Activated naive CD8-positive, alpha-beta T cell treated with anti-CD3 and anti-CD28 coated beads, Interleukin-2, amount 10 ng/mL, durations not matched to agents 7 days and 5 days (primary cell): ENCODE measurements around the gene SULT2B1. TPM values are rescaled to one million over a fixed set of nuclear protein-coding genes. Genes with fewer than 3 reads are reported as not detected.
"Not testable (repeated sequence)": the region's sequence is repeated elsewhere in the genome, so short reads cannot be mapped to it uniquely, and the experiment has no call there.

Source experiments
- ATAC-seq: fragments of 150-1000 bp; cut with Tn5 transposase; one replicate; pipeline ENCODE4 v1.10.0; 2021; ENCODE audit warnings: low read depth, moderate library complexity
- POLR2A ChIA-PET: fragments of 350-600 bp; sonication (Branson Sonifier 250); formaldehyde crosslinking; loops from one replicate; lab custom pipeline; 2021; ENCODE audit warnings: antibody characterized with exemption; lab: Charles Lee
- DNase-seq: peaks from one replicate; pipeline ENCODE4 v3.0.0; 2021
- H3K27ac Mint-ChIP-seq: one replicate; pipeline ENCODE4 v1.8.0; 2022; ENCODE audit warnings: mild to moderate bottlenecking, mixed read lengths
- H3K27me3 Mint-ChIP-seq: one replicate; pipeline ENCODE4 v1.8.0; 2022; ENCODE audit warnings: mild to moderate bottlenecking, moderate library complexity, mixed read lengths
- H3K36me3 Mint-ChIP-seq: one replicate; pipeline ENCODE4 v1.8.0; 2021; ENCODE audit warnings: mild to moderate bottlenecking, mixed read lengths
- H3K4me1 Mint-ChIP-seq: one replicate; pipeline ENCODE4 v1.8.0; 2021; ENCODE audit warnings: mixed read lengths
- H3K4me3 Mint-ChIP-seq: one replicate; pipeline ENCODE4 v1.8.0; 2022; ENCODE audit warnings: mild to moderate bottlenecking, moderate library complexity, mixed read lengths
- H3K9me3 Mint-ChIP-seq: one replicate; pipeline ENCODE4 v1.8.0; 2021; ENCODE audit warnings: mixed read lengths
- total RNA-seq, 2 experiments: library from RNA; stranded (reverse); gene quantifications; one replicate each; pipeline ENCODE4 v1.2.3, GENCODE V29; 2021

Gene SULT2B1
- total RNA-seq, 2 experiments from 2014 or later, result not detected

DNA sequence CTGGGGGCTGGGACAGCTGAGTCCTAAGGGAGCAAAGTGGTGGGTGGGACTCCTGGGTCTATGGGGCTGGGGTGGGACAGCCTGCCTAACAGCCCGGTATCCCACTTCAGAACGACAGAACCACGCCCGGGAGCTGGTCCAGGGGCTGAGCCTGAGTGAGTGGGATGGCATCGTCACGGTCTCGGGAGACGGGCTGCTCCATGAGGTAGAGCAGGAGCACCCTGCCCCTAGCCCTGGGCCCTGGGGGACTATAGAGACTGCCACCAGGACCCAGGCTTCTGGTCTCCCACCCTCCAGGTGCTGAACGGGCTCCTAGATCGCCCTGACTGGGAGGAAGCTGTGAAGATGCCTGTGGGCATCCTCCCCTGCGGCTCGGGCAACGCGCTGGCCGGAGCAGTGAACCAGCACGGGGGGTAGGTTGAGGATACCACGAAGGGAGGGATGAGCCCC lies 75.9 kb downstream of the SULT2B1 start:
- DNase-seq, result no peak
- ATAC-seq, result no peak
- no peaks in the 10 kb centered on the region for H3K9me3 Mint-ChIP-seq
- no peak overlapping the region for H3K4me3 Mint-ChIP-seq
- POLR2A ChIA-PET, result interaction anchor here (1.0 to 1.7 kb wide), 3 partner anchors 9 to 11 kb away, joined by 3 to 9 read pairs (median 4); partner anchors contain the start of genes RPL18 and SPHK2
- H3K27ac Mint-ChIP-seq, result no peak overlapping the region
- peaks cover 8% of the 10 kb centered on the region for H3K36me3 Mint-ChIP-seq
- no peaks in the 10 kb centered on the region for H3K27me3 Mint-ChIP-seq
- peaks cover 31% of the 10 kb centered on the region for H3K4me1 Mint-ChIP-seq

DNA sequence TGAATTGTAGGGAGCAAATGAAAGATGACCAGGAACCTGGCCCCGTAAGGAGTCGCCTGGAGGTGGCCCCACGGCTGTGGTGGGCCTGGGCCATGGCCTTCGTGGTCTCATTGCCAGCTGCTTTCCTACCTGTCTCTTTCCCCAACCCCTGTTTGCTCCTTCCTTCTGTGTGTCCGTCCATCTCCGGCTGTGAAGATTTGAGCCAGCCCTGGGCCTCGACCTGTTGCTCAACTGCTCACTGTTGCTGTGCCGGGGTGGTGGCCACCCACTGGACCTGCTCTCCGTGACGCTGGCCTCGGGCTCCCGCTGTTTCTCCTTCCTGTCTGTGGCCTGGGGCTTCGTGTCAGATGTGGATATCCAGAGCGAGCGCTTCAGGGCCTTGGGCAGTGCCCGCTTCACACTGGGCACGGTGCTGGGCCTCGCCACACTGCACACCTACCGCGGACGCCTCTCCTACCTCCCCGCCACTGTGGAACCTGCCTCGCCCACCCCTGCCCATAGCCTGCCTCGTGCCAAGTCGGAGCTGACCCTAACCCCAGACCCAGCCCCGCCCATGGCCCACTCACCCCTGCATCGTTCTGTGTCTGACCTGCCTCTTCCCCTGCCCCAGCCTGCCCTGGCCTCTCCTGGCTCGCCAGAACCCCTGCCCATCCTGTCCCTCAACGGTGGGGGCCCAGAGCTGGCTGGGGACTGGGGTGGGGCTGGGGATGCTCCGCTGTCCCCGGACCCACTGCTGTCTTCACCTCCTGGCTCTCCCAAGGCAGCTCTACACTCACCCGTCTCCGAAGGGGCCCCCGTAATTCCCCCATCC lies 76.7 kb downstream of the SULT2B1 start:
- POLR2A ChIA-PET, result interaction anchor here (1.0 to 1.7 kb wide), 3 partner anchors 10 to 13 kb away, joined by 3 to 9 read pairs (median 3); partner anchors contain the start of genes RPL18 and SPHK2
- no peak overlapping the region for H3K4me3 Mint-ChIP-seq
- DNase-seq (no peak), ATAC-seq (no peak)
- H3K27me3 Mint-ChIP-seq, result no peaks in the 10 kb centered on the region
- H3K4me1 Mint-ChIP-seq, result peaks cover 26% of the 10 kb centered on the region
- peak overlapping the region; percentile 73 for H3K27ac Mint-ChIP-seq
- no peaks in the 10 kb centered on the region for H3K9me3 Mint-ChIP-seq
- H3K36me3 Mint-ChIP-seq, result peaks cover 4% of the 10 kb centered on the region

DNA sequence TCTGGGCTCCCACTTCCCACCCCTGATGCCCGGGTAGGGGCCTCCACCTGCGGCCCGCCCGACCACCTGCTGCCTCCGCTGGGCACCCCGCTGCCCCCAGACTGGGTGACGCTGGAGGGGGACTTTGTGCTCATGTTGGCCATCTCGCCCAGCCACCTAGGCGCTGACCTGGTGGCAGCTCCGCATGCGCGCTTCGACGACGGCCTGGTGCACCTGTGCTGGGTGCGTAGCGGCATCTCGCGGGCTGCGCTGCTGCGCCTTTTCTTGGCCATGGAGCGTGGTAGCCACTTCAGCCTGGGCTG lies 77.3 kb downstream of the SULT2B1 start:
- Mint-ChIP-seq H3K9me3 (no peaks in the 10 kb centered on the region), H3K36me3 (peaks cover 2% of the 10 kb centered on the region), H3K4me3 (no peak overlapping the region), H3K4me1 (peaks cover 26% of the 10 kb centered on the region), H3K27ac (no peak overlapping the region), H3K27me3 (no peaks in the 10 kb centered on the region)
- no peak for ATAC-seq
- POLR2A ChIA-PET, result interaction anchor here (0.9 to 1.0 kb wide), 2 partner anchors 10 to 12 kb away, joined by 3 to 4 read pairs; partner anchors contain the start of genes RPL18 and SPHK2
- no peak for DNase-seq

DNA sequence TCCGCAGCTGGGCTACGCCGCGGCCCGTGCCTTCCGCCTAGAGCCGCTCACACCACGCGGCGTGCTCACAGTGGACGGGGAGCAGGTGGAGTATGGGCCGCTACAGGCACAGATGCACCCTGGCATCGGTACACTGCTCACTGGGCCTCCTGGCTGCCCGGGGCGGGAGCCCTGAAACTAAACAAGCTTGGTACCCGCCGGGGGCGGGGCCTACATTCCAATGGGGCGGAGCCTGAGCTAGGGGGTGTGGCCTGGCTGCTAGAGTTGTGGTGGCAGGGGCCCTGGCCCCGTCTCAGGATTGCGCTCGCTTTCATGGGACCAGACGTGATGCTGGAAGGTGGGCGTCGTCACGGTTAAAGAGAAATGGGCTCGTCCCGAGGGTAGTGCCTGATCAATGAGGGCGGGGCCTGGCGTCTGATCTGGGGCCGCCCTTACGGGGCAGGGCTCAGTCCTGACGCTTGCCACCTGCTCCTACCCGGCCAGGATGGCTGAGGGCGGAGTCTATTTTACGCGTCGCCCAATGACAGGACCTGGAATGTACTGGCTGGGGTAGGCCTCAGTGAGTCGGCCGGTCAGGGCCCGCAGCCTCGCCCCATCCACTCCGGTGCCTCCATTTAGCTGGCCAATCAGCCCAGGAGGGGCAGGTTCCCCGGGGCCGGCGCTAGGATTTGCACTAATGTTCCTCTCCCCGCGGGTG lies 77.8 kb downstream of the SULT2B1 start:
- Mint-ChIP-seq H3K27ac (no peak overlapping the region), H3K4me1 (peaks cover 25% of the 10 kb centered on the region), H3K36me3 (peaks cover 2% of the 10 kb centered on the region), H3K27me3 (no peaks in the 10 kb centered on the region), H3K4me3 (no peak overlapping the region), H3K9me3 (no peaks in the 10 kb centered on the region)
- ATAC-seq, result no peak
- POLR2A ChIA-PET, result interaction anchor here (0.9 kb wide), 1 partner anchor 11 kb away, joined by 4 read pairs; the partner anchor contains the start of genes RPL18 and SPHK2
- no peak for DNase-seq

DNA sequence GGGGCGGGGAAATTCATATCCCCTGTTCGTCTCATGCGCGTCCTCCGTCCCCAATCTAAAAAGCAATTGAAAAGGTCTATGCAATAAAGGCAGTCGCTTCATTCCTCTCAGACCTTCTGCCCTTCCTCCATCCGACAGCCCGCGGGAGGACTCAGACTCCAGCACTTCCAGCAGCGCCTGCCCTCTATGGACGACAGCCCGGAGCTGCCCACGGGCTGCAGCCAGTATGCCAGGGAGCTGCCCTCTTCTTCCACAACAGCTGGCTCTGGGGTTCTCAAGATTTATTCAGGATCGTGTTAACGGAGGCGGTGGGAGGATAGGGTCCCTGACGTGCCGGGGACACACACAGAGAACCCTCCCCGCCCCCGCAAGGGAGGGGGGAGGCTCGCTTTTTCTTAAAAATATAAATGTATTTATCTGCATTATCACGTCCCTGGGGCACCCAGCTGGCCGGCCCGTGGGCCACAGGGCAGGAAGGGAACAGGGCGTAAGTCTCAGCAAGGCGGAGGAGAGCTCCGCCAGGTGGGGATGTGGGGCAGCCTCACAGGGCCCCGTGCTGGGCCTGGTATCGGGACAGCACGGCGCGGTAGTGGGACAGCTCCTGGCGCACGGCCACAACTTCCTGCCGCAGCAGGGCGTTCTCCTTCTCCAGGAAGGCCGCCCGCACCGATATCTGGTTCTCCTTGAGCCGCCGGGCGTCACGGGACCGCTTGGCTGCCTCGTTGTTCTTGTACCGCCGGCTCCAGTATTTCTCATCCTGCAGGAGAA lies 78.5 kb downstream of the SULT2B1 start:
- peaks cover 2% of the 10 kb centered on the region for H3K36me3 Mint-ChIP-seq
- H3K27me3 Mint-ChIP-seq, result no peaks in the 10 kb centered on the region
- peaks cover 26% of the 10 kb centered on the region for H3K4me1 Mint-ChIP-seq
- H3K4me3 Mint-ChIP-seq, result no peak overlapping the region
- H3K27ac Mint-ChIP-seq, result no peak overlapping the region
- DNase-seq (no peak), ATAC-seq (no peak)
- no peaks in the 10 kb centered on the region for H3K9me3 Mint-ChIP-seq
- POLR2A ChIA-PET, result interaction anchor here (0.6 to 0.7 kb wide), 2 partner anchors 11 to 15 kb away, joined by 3 read pairs; partner anchors contain the start of genes CA11, RPL18 and SPHK2

DNA sequence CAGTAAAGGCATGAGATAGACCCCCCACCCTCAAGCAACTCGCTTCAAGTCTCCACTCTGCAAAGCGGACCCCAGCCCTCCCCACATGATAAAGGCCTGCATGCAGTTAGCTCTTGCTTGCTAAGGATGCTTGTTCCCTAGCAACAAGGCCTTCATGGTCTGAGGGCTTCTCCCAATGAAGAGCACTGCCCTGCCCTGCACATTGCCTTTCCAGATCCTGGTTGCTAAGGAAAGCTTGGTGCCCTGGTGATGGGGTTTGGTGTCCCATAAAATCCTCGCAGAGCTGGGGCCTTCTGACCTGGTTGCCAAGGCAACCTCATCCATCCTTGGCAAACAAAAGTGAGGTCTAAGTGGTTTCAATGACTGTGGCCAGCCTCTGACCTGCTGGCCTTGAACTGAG lies 79.3 kb downstream of the SULT2B1 start:
- Mint-ChIP-seq H3K4me1 (peaks cover 25% of the 10 kb centered on the region), H3K9me3 (no peaks in the 10 kb centered on the region), H3K27ac (no peak overlapping the region), H3K27me3 (no peaks in the 10 kb centered on the region), H3K4me3 (no peak overlapping the region), H3K36me3 (peaks cover 4% of the 10 kb centered on the region)
- no peak for DNase-seq
- POLR2A ChIA-PET, result interaction anchor here (0.7 to 0.9 kb wide), 2 partner anchors 10 to 12 kb away, joined by 3 read pairs; partner anchors contain the start of genes RPL18 and SPHK2
- ATAC-seq, result no peak

DNA sequence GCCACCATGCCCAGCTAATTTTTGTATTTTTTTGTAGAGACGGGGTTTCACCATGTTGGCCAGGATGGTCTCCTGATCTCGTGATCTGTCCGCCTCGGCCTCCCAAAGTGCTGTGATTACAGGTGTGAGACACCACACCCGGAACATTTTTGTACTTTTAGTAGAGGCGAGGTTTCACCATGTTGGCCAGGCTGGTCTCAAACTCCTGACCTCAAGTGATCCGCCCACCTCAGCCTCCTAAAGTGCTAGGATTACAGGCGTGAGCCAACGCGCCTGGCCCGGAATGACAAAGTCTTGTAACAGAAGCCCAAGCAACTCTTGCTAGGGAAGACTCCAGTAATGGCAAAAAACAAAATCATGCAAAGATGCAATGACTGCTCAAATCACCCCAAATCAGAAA lies 80.3 kb downstream of the SULT2B1 start:
- not testable (repeated sequence) for H3K36me3 Mint-ChIP-seq, ATAC-seq, H3K4me3 Mint-ChIP-seq, H3K9me3 Mint-ChIP-seq, DNase-seq, H3K27me3 Mint-ChIP-seq
- Mint-ChIP-seq H3K4me1 (peaks cover 21% of the 10 kb centered on the region), H3K27ac (peak overlapping the region; percentile 34)
- POLR2A ChIA-PET, result interaction anchor here (2.7 to 3.3 kb wide), 2 partner anchors 9 to 12 kb away, joined by 23 to 37 read pairs; partner anchors contain the start of genes RPL18 and SPHK2

DNA sequence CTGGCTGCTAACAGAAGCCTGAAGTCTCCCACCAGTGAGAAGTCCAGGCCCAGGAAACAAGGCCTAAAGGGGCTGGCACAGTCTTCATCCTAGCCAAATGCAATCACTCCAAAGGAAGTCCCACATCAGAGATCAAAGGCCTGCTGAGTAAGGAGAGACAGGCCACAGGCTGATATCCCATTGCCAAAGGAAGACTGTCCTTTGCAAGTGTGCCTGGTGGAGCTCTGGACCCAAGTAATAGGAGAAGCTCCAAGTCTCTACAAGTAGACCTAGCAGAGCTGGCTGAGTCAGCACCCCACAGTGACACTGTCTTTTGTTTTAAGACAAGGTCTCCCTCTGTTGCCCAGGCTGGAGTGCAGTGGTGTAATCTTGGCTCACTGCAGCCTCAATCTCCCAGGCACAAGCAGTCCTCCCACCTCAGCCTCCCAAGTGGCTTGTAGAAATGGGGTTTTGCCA lies 80.7 kb downstream of the SULT2B1 start:
- no peak for ATAC-seq

DNA sequence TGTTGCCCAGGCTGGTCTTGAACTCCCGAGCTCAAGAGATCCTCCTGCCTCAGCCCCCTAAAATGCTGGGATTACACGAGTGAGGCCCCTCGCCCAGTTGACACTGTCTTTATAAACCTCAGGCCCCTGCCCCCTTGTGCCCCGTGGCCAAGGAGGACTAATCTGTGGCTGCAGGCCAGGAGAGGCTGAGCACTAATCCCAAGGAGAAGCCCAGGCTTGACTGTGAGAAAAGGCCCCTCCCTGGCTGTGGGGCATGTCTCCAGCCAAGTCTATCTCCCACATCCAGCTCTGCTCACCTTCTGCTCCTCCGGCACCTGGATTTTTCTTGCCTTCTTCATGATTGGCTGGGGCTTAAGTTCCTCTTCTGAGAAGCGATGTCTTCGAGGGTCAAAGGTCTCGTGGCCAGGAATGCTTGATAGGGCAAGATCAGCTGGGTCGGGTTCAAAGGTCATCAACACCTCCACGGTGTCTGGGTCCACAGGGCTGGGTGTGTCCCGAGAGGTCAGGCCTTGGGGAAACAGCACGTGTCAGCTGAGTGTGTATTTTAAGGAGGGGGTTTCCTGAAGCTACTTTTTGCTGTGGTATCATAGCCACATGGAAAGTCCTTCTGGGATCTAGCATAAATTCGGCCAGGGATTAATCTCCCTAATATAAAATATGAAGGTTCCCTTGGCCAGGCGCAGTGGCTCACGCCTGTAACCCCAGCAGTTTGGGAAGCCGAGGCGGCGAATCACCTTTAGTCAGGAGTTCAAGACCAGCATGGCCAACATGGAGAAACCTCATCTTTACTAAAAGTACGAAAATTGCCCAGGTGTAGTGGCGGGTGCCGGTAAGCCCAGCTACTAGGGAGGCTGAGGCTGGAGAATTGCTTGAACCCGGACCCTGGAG lies 81.4 kb downstream of the SULT2B1 start:
- peaks cover 5% of the 10 kb centered on the region for H3K36me3 Mint-ChIP-seq
- H3K27ac Mint-ChIP-seq, result peak overlapping the region; percentile 34
- no peak for DNase-seq
- peak overlapping the region; percentile 83 for H3K4me3 Mint-ChIP-seq
- POLR2A ChIA-PET, result interaction anchor here (1.5 to 3.3 kb wide), 5 partner anchors 10 to 80 kb away, joined by 3 to 37 read pairs (median 10); partner anchors contain the start of genes CA11, RPL18 and SPHK2
- H3K4me1 Mint-ChIP-seq, result peaks cover 26% of the 10 kb centered on the region
- ATAC-seq, result no peak
- no peaks in the 10 kb centered on the region for H3K27me3 Mint-ChIP-seq
- peaks cover 1% of the 10 kb centered on the region for H3K9me3 Mint-ChIP-seq

More for the DNA sequence above, 80.7 kb downstream of the SULT2B1 start:
- no peaks in the 10 kb centered on the region for H3K27me3 Mint-ChIP-seq
- peak overlapping the region; percentile 34 for H3K27ac Mint-ChIP-seq
- H3K4me3 Mint-ChIP-seq, result no peak overlapping the region
- no peaks in the 10 kb centered on the region for H3K9me3 Mint-ChIP-seq
- H3K36me3 Mint-ChIP-seq, result peaks cover 4% of the 10 kb centered on the region
- H3K4me1 Mint-ChIP-seq, result peaks cover 21% of the 10 kb centered on the region
- POLR2A ChIA-PET, result interaction anchor here (2.7 to 3.3 kb wide), 2 partner anchors 10 to 13 kb away, joined by 23 to 37 read pairs; partner anchors contain the start of genes RPL18 and SPHK2
- no peak for DNase-seq

DNA sequence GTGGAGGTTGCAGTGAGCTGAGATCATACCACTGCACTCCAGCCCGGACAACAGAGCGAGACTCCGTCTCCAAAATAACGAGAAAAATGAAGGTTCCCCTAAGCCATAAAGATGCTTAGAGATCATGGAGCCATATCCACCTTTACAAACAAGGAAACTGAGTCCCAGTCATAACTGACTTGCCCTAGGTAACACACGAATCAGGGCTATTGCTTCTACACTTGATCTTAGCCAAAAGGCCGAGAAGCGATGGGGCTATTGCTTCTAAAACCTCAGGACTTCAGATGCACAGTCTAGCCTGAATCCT lies 82.0 kb downstream of the SULT2B1 start:
- Mint-ChIP-seq H3K27me3 (no peaks in the 10 kb centered on the region), H3K4me1 (peaks cover 32% of the 10 kb centered on the region), H3K4me3 (peak overlapping the region; percentile 83), H3K36me3 (peaks cover 9% of the 10 kb centered on the region), H3K27ac (peak overlapping the region; percentile 85), H3K9me3 (peaks cover 4% of the 10 kb centered on the region)
- DNase-seq (no peak), ATAC-seq (no peak)
- POLR2A ChIA-PET, result interaction anchor here (1.5 to 3.3 kb wide), 5 partner anchors 11 to 79 kb away, joined by 3 to 37 read pairs (median 10); partner anchors contain the start of genes CA11, RPL18 and SPHK2

DNA sequence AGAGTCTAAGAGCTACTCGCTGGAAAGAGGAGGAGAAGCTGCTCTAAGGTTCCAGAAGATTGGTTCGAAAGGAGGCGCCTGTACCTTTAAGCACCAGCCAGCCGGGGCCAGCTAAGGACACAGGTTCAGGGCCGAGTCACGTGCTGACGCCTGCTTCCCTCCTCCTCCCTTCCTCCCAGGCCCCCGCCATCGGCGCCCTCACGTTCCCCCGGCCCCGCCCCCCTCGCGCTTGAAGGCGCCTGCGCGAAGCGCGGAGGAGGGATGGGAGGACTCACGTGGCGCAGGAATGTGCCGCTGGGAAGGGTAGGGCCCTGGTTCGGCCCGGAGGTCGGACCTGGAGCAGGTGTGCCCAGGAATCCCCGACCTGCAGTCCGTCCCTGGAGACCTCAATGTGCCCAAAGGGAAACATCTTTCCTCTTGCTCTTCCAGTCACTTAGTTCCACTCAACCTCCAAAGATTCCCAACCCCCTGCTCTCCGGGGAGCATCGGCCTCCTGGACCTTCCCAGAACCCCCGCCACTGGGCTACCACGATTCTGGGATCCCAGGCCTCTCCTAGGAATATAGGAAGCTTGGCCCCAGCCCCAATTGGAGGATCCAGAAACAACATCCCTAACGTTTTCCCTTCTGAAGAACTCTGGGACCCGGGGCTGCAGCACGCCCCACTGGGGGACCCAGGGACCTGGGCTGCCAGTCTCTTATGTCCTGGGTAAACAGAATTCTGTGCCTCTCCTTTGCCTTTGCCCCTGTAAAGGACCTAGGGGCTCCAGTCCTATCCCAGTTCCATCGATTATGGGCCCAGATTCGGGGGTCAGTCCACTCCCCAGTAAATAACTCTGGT lies 82.7 kb downstream of the SULT2B1 start:
- H3K4me3 Mint-ChIP-seq, result peak overlapping the region; percentile 83
- POLR2A ChIA-PET, result interaction anchor here (1.5 to 3.3 kb wide), 5 partner anchors 11 to 78 kb away, joined by 3 to 37 read pairs (median 10); partner anchors contain the start of genes CA11, RPL18 and SPHK2
- H3K9me3 Mint-ChIP-seq, result peaks cover 4% of the 10 kb centered on the region
- peaks cover 36% of the 10 kb centered on the region for H3K4me1 Mint-ChIP-seq
- no peaks in the 10 kb centered on the region for H3K27me3 Mint-ChIP-seq
- peaks cover 9% of the 10 kb centered on the region for H3K36me3 Mint-ChIP-seq
- ATAC-seq, result peak; percentile 15
- peak overlapping the region; percentile 85 for H3K27ac Mint-ChIP-seq
- peak; percentile 90 for DNase-seq
